AG04450 (cell line): ENCODE results near the gene LRRTM4. TPM values are rescaled to one million over a fixed set of nuclear protein-coding genes. Genes with fewer than 3 reads are reported as not detected.
"Not testable (repeated sequence)": the region's sequence is repeated elsewhere in the genome, so short reads cannot be mapped to it uniquely, and the experiment has no call there.

Experiments
- CTCF ChIA-PET: fragments of 300-600, 350-600 bp; formaldehyde crosslinking; extraction: SDS; loops from one replicate; lab custom pipeline; 2022; ENCODE audit warnings: antibody characterized with exemption, inconsistent platforms; lab: Charles Lee
- POLR2A ChIA-PET: fragments of 350-600 bp; formaldehyde crosslinking; extraction: SDS; loops from one replicate; lab custom pipeline; 2021; ENCODE audit warnings: antibody characterized with exemption, inconsistent platforms; lab: Yijun Ruan, JAX
- DNase-seq: peaks from one replicate; pipeline ENCODE4 v3.0.0-alpha.2; 2011; ENCODE audit warnings: low read depth, low spot score
- H3K27ac ChIP-seq: one replicate; pipeline ENCODE4 v1.5.1; 2012; ENCODE audit warnings: low read depth, low read length, control low read depth
- H3K27me3 ChIP-seq: one replicate; pipeline ENCODE4 v1.6.0; 2012; ENCODE audit warnings: low read length; ENCODE audit not compliant: control insufficient read depth, insufficient read depth
- H3K4me3 ChIP-seq: 2 replicates; pipeline ENCODE4 v1.5.1; 2011; ENCODE audit warnings: mild to moderate bottlenecking, low read depth, low read length, control low read depth
- H3K9me3 ChIP-seq: 2 replicates; pipeline ENCODE4 v1.5.1; 2012; ENCODE audit warnings: low read length; ENCODE audit not compliant: control insufficient read depth, insufficient read depth
- CTCF ChIP-seq: IDR thresholded peaks from 2 replicates; pipeline ENCODE4 v1.5.1; 2011; ENCODE audit warnings: low read depth, low read length, control low read depth, inconsistent platforms
- polyA plus RNA-seq: library from polyadenylated mRNA; depleted of rRNA; stranded (reverse); fragments of >200 nt; gene quantifications from 2 replicates; pipeline ENCODE4 v1.2.3, GENCODE V29; 2011

LRRTM4 gene
- polyA plus RNA-seq, 1 experiment: not detected

GRCh38 chr2:77190721-77191346 lies 331.3 kb downstream of the LRRTM4 start:
- H3K4me3 ChIP-seq: no peak overlapping the region
- TF ChIP-seq CTCF: no peak
- POLR2A ChIA-PET: no interaction called here
- no peak for DNase-seq
- CTCF ChIA-PET: no interaction called here
- H3K27me3 ChIP-seq: no peaks in the 10 kb centered on the region
- H3K9me3 ChIP-seq: no peaks in the 10 kb centered on the region
- H3K27ac ChIP-seq: no peak overlapping the region

DNA sequence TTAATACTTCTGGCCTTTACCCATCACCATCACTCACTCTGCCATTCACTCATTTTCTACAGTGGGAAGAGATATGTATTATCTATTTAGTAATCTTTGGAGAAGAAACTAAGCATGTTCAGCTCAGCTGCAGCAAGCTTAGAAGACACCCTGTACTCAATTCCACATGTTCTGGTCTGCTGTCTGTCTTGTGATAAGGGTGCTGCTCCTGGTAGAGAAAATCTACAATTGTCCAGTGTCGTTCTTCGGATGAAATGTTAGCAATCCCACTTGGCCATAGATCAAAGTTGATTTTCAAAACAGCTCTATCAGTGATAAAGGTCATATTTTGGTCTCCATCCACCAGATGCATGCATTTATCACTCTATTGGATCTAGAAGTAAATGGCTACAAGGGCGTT lies 337.1 kb downstream of the LRRTM4 start:
- POLR2A ChIA-PET: no interaction called here
- CTCF ChIA-PET: no interaction called here
- DNase-seq: no peak

DNA sequence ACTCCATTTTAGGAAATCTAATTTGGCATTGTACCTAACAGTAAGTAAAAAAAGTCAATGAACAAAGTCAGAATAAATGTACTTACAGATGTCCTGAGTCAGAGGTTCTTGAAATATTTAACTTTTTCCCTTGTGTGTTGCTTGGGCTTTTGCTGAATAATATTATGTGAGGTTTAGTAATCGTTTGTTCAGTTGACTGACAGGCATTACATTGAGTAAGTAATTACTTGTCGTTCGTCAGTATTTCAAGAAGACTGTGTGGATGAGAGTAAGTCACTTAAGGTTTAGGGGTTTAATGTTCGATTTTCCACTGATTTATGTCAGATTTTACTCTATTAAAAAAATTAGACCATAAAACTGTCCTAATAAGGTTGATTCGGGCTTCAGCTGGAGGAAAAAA lies 342.9 kb downstream of the LRRTM4 start:
- no peaks in the 10 kb centered on the region for H3K27me3 ChIP-seq
- no peak for TF ChIP-seq CTCF
- H3K4me3 ChIP-seq: no peak overlapping the region
- POLR2A ChIA-PET: no interaction called here
- CTCF ChIA-PET: no interaction called here
- DNase-seq: no peak
- no peaks in the 10 kb centered on the region for H3K9me3 ChIP-seq
- no peak overlapping the region for H3K27ac ChIP-seq

More for the DNA sequence above, 337.1 kb downstream of the LRRTM4 start:
- Histone ChIP-seq H3K4me3 (no peak overlapping the region), H3K27me3 (no peaks in the 10 kb centered on the region), H3K27ac (no peak overlapping the region), H3K9me3 (no peaks in the 10 kb centered on the region)
- TF ChIP-seq CTCF: no peak

DNA sequence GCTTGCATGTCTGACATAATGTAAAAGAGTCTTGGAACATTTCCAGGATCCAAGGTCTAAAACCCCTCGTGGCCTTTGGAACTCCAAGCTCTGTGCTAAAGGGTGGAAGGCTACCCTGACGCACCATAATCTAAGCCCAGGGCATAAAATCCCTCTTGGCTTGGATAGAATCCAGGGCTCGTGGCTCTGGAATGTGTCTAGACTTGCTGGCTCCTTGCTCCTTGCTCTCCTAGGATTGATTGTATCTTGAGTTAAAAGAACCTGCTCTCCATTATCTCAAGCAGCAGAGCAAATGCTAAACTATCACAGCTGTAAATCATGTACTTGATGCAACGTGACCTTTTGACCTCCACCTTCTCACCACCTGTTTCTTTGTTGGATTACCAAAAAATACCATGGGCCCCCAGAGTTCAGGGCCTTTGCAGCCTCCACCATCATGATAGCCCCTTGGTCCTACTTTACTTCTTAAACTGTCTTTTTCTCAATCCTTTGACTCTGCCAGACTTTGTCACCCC lies 346.9 kb downstream of the LRRTM4 start:
- H3K4me3 ChIP-seq, H3K9me3 ChIP-seq, H3K27me3 ChIP-seq, CTCF ChIA-PET, DNase-seq, H3K27ac ChIP-seq, POLR2A ChIA-PET: not testable (repeated sequence)

DNA sequence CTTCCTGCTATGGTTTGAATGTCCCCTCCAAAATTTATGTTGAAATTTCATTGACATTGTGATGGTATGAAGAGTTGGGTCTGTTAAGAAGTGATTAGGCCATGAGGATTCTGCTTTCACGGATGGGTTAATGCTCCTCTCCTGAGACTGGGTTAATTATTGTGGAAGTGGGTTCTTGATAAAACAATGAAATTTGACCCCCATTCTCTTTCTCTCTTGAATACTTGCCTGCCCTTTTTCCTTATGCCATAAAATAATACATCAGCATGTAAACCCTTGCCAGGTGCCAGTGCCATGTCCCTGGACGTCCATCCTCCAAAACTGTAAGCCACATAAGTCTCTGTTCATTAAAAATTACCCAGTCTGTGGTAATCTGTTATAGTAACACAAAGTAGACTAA lies 352.8 kb downstream of the LRRTM4 start:
- no peak for DNase-seq
- no peak for TF ChIP-seq CTCF
- no peak overlapping the region for H3K27ac ChIP-seq
- POLR2A ChIA-PET: no interaction called here
- no peaks in the 10 kb centered on the region for H3K27me3 ChIP-seq
- H3K9me3 ChIP-seq: no peaks in the 10 kb centered on the region
- H3K4me3 ChIP-seq: no peak overlapping the region
- CTCF ChIA-PET: no interaction called here

- POLR2A ChIA-PET: not testable (repeated sequence)
These were observed 358.2 kb downstream of the LRRTM4 start for GRCh38 chr2:77164021-77164420.

More at GRCh38 chr2:77164021-77164420, 358.2 kb downstream of the LRRTM4 start:
- H3K27me3 ChIP-seq, H3K9me3 ChIP-seq, DNase-seq, CTCF ChIA-PET, H3K27ac ChIP-seq, H3K4me3 ChIP-seq: not testable (repeated sequence)
